Measurements from ENCODE around the gene UBTD1. TPM values are rescaled to one million over a fixed set of nuclear protein-coding genes. Genes with fewer than 3 reads are reported as not detected.

The UBTD1 gene
- polyA plus RNA-seq, 4 donors = 9.2 to 12.6 (median 9.3) TPM

DNA sequence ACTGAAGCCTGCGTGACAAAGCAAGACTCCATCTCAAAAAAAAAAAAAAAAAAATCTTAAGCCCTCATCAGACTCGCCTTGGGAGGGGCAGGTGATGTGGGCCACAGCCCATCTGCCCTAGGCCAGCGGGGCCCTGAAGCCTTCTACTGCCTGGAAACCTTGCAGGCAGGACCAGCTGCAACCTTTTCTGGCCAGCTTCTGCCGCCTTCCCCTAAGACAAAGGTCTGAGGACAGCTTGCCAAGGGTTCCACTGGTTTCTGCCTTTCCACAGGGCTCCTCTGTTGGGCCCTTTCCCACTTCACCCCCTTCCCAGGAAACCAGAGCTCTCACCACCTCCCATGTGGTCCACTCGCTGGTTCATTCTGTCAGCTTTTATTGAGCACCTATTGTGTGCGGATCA, 35.2 kb downstream of the UBTD1 start:
- no peak for DNase-seq (ENCODE audit: low read depth in 4 of 4, low spot score in 3 of 4)

DNA sequence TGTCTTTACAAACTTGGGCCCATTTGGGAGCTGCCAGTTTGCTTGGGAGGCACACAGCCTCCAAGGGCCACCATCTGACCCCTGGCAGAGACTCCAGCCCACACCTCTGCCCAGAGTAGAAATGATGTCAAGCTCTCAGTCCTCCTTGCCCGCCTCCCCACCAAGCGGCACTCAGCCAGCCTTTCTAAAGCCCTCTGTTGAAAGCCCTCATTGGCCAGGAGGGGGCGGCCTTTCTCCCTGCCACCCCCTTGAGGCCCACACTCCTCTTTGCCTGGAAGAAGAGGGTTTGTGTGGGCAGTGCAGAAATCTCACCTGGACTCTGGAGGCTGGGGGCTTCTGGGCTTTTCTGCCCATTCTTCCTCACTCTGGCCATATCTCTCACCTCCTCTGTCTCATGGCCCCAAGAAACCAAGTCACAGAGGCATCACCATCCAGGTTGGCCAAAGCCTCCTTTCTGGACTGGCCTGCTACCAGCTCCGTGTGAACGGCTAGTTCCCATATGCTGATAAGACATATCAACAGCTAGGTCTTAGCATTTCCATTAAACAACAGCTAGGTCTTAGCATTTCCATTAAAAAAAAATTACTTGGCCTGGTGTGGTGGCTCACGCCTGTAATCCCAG, 36.1 kb downstream of the UBTD1 start:
- DNase-seq (ENCODE audit: low read depth in 4 of 4, low spot score in 3 of 4) = no peak

DNA sequence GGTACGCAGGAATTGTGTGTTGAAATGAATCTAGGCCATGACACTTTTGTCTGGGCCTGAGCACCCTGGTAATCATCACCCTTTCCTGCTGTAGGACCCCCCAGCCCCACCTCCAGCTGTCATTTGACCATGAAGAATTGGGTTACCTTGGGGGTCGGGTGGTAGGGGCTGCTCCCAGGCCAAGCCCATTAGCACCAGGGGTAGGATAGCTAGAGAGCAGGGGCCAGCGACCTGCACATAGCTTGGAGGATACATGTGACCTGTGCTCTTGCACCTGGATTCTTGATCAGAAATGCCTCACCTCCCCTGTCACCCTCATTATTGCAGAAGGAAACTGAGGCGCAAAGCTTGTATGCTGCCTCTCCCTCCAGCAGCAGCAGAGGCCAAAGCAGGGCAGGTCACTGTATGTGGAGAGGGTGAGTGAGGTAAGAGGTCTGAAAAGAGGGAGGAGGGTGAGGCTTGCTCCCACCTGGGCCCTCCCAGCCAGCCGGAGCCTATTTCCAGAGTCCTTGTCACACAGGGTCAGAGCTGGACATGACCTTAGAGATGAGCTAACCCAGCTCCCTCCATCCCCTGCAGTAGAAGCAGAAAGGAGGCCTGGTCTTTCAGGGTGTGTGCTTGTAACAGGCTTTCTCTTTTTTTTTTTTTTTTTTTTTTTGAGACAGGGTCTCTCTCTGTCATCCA, 38.6 kb downstream of the UBTD1 start:
- DNase-seq (ENCODE audit: low read depth in 4 of 4, low spot score in 3 of 4) = no peak

DNA sequence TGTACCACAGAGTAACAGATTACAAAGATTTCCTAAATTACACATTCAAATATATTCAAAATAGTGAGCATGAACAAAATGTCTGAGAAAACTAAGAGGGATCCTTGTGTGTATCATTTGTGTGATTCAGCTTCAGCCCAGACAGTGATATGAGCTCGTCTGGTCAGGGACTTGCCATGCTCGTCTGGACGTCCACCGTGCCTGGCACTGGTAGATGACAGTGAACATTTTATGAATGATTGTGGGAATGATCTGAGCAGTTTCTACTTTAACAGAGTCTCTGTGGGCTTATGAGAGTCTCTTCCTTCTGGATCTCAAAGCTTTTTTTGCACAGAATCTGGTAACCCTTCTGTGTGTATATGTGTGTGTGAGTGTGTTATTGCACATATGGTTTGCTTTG, 39.7 kb downstream of the UBTD1 start:
- DNase-seq (ENCODE audit: low read depth in 4 of 4, low spot score in 3 of 4) = no peak

DNA sequence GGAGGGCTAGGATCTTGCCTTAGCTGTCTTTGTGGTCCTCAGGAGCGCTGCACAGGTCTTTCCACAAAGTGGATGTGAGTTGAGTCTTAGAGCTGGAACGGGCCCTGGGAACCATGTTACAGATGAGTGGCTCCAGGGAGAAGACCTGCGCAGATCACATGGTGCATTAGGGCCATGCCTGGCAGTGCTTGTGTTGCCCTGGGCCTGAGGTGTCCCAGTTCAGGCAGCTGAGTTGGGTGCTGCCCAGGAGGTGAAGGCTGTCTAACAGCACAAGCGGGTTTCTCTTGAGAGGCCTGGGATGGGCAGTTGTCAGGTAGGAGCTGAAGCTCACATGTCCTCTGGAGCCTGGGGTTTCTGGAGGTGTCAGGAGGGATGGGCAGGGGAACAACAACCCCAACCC, 40.1 kb downstream of the UBTD1 start:
- no peak for DNase-seq (ENCODE audit: low read depth in 4 of 4, low spot score in 3 of 4)

DNA sequence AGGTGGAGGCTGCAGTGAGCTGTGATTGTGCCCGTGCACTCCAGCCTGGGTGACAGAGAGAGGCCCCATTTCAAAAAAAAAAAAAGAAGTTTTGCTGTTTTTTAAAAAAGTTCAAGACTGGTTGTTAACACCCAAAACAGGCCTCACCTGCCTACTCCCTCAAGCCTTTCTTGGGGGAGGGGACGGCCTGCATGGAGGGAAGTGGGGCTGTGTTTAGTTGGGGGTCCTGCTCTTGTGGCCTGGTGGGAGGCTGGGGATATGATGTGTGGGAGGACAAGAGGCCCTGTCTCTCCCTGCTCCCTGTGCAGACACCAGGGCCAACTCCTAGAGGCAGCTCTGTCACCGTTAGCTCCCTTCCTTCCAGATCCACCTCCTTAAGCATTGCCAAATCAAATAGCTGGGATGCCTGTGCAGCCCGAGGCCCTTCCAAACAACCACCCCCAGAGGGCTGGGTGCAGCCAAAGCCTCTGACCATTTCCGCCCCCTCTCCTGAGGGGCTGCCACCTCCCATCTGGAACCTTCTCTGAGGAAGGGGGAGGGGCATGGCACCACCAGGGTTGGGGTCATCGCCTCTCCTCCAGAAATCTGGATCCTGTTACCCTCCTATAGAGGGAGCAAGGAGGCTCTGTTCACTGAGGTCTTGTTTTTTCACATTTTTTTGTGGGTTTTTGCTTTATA, 40.9 kb downstream of the UBTD1 start:
- no peak for DNase-seq (ENCODE audit: low read depth in 4 of 4, low spot score in 3 of 4)

DNA sequence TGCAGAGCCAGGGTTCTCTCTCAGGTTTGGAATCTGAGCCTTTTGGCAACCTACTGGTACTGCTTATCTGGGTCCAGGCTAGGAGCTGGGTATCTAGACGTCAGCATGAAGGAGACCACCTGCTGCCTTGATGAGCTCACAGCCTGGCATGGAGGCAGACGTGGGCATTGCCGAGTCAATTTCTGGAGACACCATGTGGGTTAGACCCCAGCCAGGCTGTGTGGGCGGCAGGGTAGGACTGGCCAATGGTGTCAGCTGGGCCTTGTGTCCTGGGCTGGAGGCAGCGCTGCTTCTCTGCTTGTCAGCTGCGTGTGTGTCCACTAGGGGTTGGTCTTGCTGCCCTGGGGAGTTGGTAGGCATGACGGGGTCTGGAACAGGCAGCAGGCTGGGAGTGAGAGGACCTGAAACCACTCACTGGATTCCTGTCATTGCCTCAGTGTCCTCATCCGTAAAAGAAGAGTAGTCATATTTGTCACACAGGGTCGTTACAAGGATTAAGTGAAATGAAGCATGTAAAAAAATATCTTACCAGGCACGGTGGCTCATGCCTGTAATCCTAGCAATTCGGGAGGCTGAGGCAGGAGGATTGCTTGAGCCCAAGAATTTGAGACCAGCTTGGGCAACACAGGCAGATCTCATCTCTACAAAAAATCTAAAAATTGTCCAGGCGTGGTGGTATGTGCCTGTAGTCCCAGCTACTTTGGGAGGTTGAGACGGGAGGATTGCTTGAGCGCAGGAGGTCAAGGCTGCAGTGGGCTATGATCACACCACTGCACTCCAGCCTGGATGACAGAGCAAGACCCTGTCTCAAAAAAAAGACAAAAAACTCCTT, 42.2 kb downstream of the UBTD1 start:
- no peak for DNase-seq (ENCODE audit: low read depth in 4 of 4, low spot score in 3 of 4)

DNA sequence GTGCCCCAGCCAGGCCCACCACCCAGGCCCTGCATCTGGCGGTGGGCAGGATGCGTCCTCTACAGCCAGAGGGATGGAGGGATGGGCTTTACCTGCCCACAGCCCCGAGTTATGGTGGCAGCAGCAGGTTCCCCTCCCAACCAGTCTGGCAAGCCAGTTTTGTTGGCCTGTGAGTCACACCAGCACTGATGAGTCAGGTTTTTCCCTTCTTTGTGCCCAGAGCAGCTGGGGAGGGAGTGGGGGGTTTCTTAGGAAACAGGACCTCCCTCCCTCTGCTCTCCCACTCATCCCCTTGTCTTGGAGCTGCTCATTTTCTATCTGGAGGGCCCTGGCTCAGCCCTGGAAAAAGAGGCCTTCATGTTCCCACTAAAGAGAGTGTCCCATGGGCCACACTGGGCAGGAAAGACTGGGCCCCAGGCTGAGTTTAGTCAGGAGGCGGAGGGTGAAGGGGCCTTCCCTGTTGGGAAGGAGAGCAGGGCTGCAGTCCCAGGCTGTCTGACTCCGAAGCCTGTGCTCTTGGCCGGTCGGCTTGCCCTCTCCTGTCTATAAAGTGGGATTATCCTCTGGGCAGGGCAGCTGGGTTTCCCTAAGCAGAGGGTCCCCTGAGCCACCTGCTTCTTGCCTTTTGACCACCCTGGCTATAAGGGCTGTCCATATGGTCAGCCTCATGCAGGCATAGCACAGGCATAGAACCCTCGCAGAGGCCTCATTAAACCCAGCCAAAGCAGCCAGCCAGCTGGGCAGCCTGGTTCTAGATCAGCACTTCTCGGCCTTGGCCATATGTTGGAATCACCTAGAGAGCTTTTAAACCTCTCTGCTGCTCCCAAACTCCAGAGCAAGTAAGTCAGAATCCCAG, 43.7 kb downstream of the UBTD1 start:
- DNase-seq (ENCODE audit: low read depth in 4 of 4, low spot score in 3 of 4) = no peak

DNA sequence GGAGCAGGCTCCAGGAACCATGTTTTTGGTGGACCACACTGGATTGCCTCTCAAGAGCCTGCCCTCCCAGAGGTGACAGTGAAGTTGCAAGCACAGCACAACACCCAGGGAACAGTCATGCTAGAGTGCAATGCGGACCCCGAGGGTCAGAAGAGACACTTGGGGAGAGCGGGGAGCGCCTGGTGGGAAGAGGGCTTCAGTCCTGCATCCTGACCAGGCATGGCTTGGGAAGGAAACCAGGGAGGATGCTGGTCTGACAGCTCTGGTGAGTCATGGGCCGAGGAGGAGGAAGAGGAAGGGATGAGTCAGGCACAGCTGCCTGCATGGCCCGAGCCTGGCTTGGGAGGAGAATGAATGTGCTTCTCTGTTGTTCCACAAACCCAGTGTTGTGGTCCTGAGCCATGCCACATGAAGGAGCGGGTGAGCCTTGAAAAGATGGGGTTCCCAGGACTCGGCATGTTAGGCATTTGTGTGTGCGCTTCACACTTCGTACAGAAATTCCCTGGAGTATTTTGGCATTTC, 44.4 kb downstream of the UBTD1 start:
- DNase-seq (ENCODE audit: low read depth in 4 of 4, low spot score in 3 of 4) = no peak

DNA sequence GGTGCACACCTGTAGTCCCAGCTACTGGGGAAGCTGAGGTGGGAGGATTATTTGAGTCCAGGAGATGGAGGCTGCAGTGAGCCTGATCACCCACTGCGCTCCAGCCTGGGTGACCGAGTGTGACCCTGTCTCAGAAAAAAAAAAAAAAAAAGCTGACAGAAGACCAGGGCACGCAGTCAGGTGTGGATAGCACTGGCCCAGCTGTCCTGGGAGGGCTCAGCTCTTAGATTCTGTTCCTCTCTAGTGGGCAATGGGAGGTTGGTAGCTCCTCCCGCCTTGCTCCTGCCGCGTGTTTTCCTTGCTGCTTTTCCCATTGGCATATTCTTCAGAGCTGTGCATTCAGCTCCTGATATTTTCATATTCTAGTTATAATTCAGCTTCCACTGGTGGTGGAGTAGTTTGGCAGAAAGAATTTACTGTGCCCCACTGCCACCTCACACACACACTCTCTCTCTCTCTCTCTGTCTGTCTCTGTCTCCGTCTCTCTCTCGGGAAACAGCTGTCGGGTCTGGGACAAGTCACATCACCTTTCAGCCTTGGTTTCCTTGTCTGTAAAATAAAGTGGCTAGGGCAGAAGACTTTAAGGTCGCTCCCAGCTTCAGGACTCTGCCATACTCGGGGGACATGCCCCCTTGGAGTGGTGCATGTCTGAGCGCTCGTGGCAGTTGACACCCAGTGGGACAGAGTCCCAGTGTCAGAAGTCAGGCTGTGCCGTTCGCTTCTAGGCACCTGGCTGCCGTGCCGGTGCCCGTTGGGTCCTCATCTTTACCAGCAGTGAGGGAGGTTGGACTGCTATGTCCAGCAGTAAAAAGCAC, 47.9 kb downstream of the UBTD1 start:
- DNase-seq (ENCODE audit: low read depth in 4 of 4, low spot score in 3 of 4) = no peak

DNA sequence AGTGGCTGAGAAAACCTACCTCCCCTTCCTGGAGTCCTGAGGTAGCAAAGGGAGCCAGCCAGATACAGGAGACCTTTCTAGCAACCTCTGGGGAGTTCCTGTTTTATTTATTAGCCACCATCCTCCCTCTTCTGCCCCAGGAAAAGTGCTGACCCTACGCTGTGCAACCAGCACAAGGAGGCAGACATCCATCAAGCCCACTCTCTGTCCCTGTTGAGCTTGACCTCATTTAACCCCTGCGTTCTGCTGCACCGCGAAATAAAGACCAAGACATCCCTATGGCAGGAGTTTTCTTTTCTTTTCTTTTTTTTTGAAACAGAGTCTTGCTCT, 48.5 kb downstream of the UBTD1 start:
- DNase-seq (ENCODE audit: low read depth in 4 of 4, low spot score in 3 of 4) = no peak

DNA sequence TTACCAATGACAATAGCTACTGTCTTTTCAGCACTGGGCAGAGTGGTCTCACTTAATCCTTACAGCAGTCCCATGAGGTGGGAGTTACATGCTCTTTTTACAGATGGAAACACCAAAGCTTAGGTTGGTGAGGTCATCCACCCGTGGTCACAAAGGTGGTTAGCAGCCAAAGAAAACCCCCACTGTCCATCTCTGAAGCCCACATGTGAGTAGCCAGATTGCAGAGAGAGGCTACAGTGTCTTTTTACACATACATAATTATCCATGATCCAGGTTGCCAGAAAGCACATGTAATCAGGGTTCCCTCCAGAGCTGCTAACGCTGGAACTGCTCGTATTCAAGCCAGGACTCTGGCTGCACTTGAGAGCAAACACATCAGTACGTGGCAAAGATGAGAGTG, 49.2 kb downstream of the UBTD1 start:
- DNase-seq (ENCODE audit: low read depth in 4 of 4, low spot score in 3 of 4) = no peak

DNA sequence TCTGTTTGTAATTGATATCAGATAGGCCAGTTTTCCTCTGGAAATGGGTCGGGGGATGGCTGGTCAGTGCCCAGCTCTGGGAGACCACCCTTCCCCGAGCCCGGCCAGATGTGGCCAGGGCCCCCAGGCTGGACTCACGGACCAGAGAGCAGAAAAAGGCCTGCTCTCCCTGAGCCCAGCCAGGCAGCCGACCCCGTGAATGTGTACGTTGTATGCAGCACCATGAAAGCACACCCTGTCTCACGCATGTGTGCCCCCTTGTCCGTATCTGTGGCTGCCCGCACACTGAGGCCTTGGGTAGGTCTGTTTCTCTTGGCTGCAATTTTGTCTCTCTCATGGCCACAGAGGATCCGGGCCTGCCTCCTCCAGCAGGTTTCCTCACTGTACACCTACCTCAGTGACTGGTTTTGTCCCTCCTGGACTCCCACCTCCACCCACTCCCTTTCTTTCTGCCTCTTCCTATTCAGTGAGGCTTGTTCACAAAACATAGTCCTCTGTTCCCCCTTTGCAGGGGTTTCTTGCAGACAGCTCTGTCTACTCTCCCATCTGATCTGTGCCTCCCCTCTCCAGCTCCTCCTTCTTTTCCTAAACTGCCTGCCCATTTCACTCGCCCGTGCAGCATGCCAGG, 50.2 kb downstream of the UBTD1 start:
- DNase-seq (ENCODE audit: low read depth in 4 of 4, low spot score in 3 of 4) = no peak

DNA sequence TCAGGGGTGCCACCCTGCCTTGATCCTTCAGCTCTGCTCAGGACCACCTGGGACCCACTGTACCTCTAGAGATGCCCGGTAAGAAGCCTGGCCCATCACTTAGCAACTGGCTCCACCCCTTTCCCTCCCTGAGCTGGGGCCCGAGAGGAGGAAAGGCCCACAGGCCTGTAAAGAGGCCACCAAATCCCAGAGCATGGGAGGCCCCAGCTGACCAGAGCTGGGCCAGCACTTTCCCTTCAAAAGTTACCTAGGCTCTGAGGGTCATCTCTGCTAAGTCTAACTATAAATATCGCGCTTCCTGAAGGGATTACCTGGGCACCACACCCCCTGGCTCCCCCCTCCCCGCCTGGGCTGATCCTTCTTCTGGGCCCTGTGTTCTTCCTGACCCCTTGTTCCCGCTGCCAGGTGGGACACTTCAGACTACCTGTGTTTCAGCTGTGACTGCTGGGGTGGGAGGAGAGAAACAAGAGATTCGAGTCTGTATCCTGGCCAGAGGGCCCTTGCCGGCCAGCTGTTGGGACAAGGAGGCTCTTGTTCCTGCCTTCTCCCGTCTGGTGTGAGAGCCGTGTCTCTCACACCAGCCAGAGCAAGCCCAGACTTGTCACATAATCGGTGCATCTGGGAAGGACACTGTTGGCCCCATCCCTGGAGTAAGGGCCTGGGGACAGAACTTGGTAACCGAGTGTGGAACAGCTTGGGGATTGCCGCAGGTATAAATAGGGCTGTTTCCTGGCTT, 51.0 kb downstream of the UBTD1 start:
- DNase-seq (ENCODE audit: low read depth in 4 of 4, low spot score in 3 of 4) = no peak

DNA sequence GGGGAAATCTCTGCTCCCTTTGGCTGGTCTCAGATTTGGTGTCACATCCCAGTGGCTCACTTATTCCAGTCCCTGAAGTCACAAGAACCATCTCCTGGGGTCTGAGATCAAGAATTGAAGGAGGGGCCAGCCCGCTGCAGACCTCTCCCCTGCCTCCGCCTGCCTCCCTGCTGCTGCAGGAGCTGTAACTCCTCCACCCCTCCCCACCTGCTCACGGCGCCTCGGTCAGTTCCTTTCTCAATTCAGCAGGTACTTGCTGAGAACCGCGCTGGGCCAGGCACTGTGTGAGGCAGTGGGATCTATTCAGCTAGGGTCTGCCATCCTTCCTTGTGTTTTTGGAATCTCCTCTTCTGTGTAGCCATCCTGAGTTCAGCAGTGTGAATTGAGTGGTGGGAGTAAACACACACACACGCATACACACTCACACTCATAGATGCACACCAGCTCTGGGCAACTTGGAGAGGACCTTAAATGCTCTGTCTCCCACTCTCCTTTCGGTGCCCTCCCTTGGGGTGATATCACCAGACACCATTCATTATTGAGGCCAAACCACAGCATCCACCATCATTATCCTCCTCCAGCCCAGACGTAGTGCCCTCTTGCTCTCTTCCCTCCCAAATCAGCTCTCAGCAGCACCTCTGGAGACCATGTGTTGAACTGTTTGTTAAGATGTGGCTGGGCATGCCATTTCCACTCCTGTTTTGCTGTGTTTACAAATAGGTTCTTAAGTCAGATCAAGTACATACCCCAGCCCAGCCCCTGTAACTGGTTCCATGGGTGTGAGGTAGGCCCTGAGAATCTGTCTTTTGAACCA, 51.8 kb downstream of the UBTD1 start:
- no peak for DNase-seq (ENCODE audit: low read depth in 4 of 4, low spot score in 3 of 4)

DNA sequence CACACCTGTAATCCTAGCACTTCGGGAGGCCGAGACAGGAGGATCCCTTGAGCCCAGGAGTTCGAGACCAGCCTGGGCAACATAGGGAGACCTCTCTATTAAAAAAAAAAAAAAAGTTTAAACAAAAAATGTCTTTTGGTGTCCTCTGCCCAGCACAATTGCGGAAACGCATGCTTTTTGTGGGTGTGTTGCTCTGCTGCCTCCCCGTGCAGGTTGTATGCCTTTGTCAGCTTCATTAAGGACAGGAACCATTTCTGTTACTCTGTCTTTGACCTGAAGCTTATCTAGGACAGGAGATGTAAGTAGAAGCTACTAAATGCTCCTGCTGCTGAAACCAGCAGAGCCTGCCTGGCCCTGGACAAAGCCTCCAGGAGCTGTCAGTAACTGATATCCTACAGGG, 52.5 kb downstream of the UBTD1 start:
- DNase-seq (ENCODE audit: low read depth in 4 of 4, low spot score in 3 of 4) = no peak

DNA sequence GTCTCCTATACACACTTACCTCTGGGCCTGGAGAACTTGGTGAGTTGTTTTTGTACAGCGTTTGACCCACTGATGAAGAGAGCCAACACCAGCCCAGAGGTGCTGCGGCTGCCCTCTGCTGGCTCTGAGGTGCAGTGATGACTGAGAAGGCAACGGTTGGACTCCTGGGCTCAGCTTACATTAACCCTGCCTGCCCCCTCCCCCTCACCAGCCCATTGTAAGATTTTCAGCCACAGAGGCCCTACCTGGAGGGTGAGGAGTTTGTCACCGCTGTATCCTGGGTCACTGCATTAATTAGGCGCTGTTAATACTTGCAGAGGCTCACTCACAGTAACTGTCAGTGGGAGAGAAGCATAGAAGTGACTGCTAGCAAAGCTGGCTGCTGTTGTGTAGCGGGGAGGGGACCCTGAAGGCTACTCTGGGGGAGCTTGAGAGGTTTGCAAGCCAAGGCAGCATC, 54.9 kb downstream of the UBTD1 start:
- DNase-seq (ENCODE audit: low read depth in 4 of 4, low spot score in 3 of 4) = no peak

Measured in right renal pelvis (tissue), 4 donors.